ENCODE data around the gene TANGO6. TPM values are rescaled to one million over a fixed set of nuclear protein-coding genes. Genes with fewer than 3 reads are reported as not detected.

Gene TANGO6
- total and polyA plus RNA-seq, 2 of the 8 experiments (the other 6 are each of a cell fraction or from before 2014, with no cell fraction given) = 5.0 to 19.5 TPM

- H4K91ac ChIP-seq (replicated peaks; ENCODE audit: insufficient read length, low read length) = peak overlapping the region; percentile 57
- H3K18ac ChIP-seq (ENCODE audit: extremely low read depth, low read length) = peak overlapping the region; percentile 91
- no peak overlapping the region for H2AFZ ChIP-seq (ENCODE audit: low read length)
- H3K4ac ChIP-seq (replicated peaks; ENCODE audit: insufficient read length, low read depth, low read length) = no peak overlapping the region
- no peaks in the 10 kb centered on the region for H3K36me3 ChIP-seq (ENCODE audit: control insufficient read depth in 2 of 4, insufficient read depth in 4 of 4, low read length in 3 of 4)
- peak overlapping the region; percentile 98 for H2BK12ac ChIP-seq (ENCODE audit: low read depth, low read length)
- H4K20me1 ChIP-seq (replicated peaks in 1 of 2; ENCODE audit: control insufficient read depth in 1 of 2, insufficient read depth in 2 of 2, low read length in 2 of 2) = no peaks in the 10 kb centered on the region
- no peak overlapping the region for H3K23ac ChIP-seq (ENCODE audit: insufficient read length)
- ChIA-PET POLR2A (ENCODE audit: partially characterized antibody) (interaction anchor here (0.8 to 1.9 kb wide), 11 partner anchors 10 to 127 kb away, joined by 3 to 10 read pairs (median 4); partner anchors contain the start of gene HAS3), CTCF (ENCODE audit: partially characterized antibody) (interaction anchor here (0.6 to 2.1 kb wide), 15 partner anchors 11 to 242 kb away, joined by 3 to 13 read pairs (median 3); no protein-coding TSS in a partner anchor)
- peak overlapping the region; percentile 43 for H2BK20ac ChIP-seq (ENCODE audit: low read length)
- H4K5ac ChIP-seq (ENCODE audit: insufficient read length, low read depth, low read length) = no peak overlapping the region
- peak overlapping the region; percentile 33 for H2BK120ac ChIP-seq (replicated peaks; ENCODE audit: low read depth, low read length)
- H2AK5ac ChIP-seq (ENCODE audit: low read depth, low read length) = peak overlapping the region; percentile 41
- H3K9me3 ChIP-seq (ENCODE audit: insufficient read depth in 2 of 2, low read depth in 1 of 2, low read length in 1 of 2) = no peaks in the 10 kb centered on the region
- DNase-seq (ENCODE audit: low read depth in 1 of 2, low spot score in 2 of 2) (no peak), FAIRE-seq (no peak)
- no peak overlapping the region for H3K14ac ChIP-seq (ENCODE audit: insufficient read length)
- no peaks in the 10 kb centered on the region for H3K79me2 ChIP-seq (ENCODE audit: control insufficient read depth in 1 of 2, insufficient read depth in 2 of 2, low read length in 2 of 2)
- no peak overlapping the region for H4K8ac ChIP-seq (ENCODE audit: extremely low read depth, insufficient read depth, low read length)
- H3K9ac ChIP-seq (replicated peaks in 1 of 4; ENCODE audit: extremely low read depth in 1 of 4, low read depth in 3 of 4, low read length in 3 of 4) = no peak overlapping the region
- H3K4me1 ChIP-seq (replicated peaks in 1 of 4; ENCODE audit: control insufficient read depth in 3 of 4, insufficient read depth in 4 of 4, low read length in 3 of 4) = peaks cover 9 to 17% (median 10%) of the 10 kb centered on the region in 4 experiments
- no peak overlapping the region for H3K4me3 ChIP-seq (ENCODE audit: extremely low read depth in 1 of 4, insufficient read depth in 2 of 4, low read depth in 3 of 4, low read length in 4 of 4)
- no peaks in the 10 kb centered on the region for H3K79me1 ChIP-seq (ENCODE audit: low read depth, low read length)
- H2BK15ac ChIP-seq (ENCODE audit: low read length) = peak overlapping the region; percentile 20; the same call in 1 of the 2 replicates
- H3K27me3 ChIP-seq (replicated peaks in 1 of 4; ENCODE audit: control insufficient read depth in 3 of 4, extremely low read depth in 1 of 4, insufficient read depth in 3 of 4, low read length in 3 of 4) = no peaks in the 10 kb centered on the region
- H3K56ac ChIP-seq (replicated peaks; ENCODE audit: insufficient read length, low read depth, low read length) = no peak overlapping the region
- H3K27ac ChIP-seq (ENCODE audit: low read depth, low read length) = no peak overlapping the region
- H2BK5ac ChIP-seq (ENCODE audit: low read depth, low read length) = peak overlapping the region; percentile 91
- H3K4me2 ChIP-seq (ENCODE audit: insufficient read depth in 1 of 2, low read depth in 2 of 2, low read length in 2 of 2) = peak overlapping the region in 1 of 2 experiments; percentile 3; a peak in 2 of 4 replicates
- H3K23me2 ChIP-seq (ENCODE audit: low read depth, low read length) = no peaks in the 10 kb centered on the region
- WGBS, 2 experiments (ENCODE audit: extremely low coverage in 1 of 2, insufficient coverage in 1 of 2, insufficient read length in 1 of 2, insufficient replicate concordance in 2 of 2, low coverage in 1 of 2, low lambda C conversion rate in 2 of 2, missing lambda C conversion rate in 1 of 2) = 69% methylated on average over 16 of the region's 16 CpGs; no CpG with 5 or more reads in 1 of the 2 experiments
- TF ChIP-seq ASH2L (IDR thresholded peaks at IDR 0.05; ENCODE audit: low read length) (peak; percentile 28), CHD2 (IDR thresholded peaks at IDR 0.05; ENCODE audit: low read length) (0 out of 2 replicates have a peak, but pooled peaks have one; percentile 31), SRF (IDR thresholded peaks at IDR 0.05; ENCODE audit: low read depth, low read length) (0 out of 2 replicates have a peak, but pooled peaks have one; percentile 34), TCF12 (IDR thresholded peaks at IDR 0.05; ENCODE audit: low read depth, low read length) (no peak), KDM4A (IDR thresholded peaks at IDR 0.05; ENCODE audit: low read depth, low read length, severe bottlenecking) (no peak), RXRA (IDR thresholded peaks at IDR 0.05; ENCODE audit: insufficient read depth, low read depth, low read length) (no peak)
Measured at GRCh38 chr16:69089091-69089910, 246.0 kb downstream of the TANGO6 start.
